HFFc6 (cell line): ENCODE measurements around the gene IL20RB. TPM values are rescaled to one million over a fixed set of nuclear protein-coding genes. Genes with fewer than 3 reads are reported as not detected.
"Not testable (repeated sequence)": the region's sequence is repeated elsewhere in the genome, so short reads cannot be mapped to it uniquely, and the experiment has no call there.

Experiments used
- DNase-seq: peaks from one replicate; pipeline ENCODE4 v3.0.0-alpha.2; 2018
- H3K27ac Mint-ChIP-seq: 2 replicates; pipeline ENCODE4 v1.8.0; 2020; ENCODE audit warnings: mild to moderate bottlenecking, mixed read lengths
- H3K27me3 Mint-ChIP-seq: 2 replicates; pipeline ENCODE4 v1.8.0; 2021; ENCODE audit warnings: mild to moderate bottlenecking, moderate library complexity, mixed read lengths; ENCODE audit not compliant: insufficient read depth
- H3K36me3 Mint-ChIP-seq: 2 replicates; pipeline ENCODE4 v1.8.0; 2021; ENCODE audit warnings: low read depth, mixed read lengths
- H3K4me1 Mint-ChIP-seq: 2 replicates; pipeline ENCODE4 v1.8.0; 2020; ENCODE audit warnings: low read depth, mixed read lengths
- H3K4me3 Mint-ChIP-seq: 2 replicates; pipeline ENCODE4 v1.8.0; 2020; ENCODE audit warnings: mild to moderate bottlenecking, moderate library complexity, mixed read lengths
- H3K9me3 Mint-ChIP-seq: 2 replicates; pipeline ENCODE4 v1.8.0; 2020; ENCODE audit warnings: mild to moderate bottlenecking, mixed read lengths
- total RNA-seq, 6 experiments: library from RNA; stranded (reverse); fragmentation: NEBNext Ultra II Directional; extraction: Animal tissue kit (Norgen Biotek cat#: 25700); gene quantifications; 2 replicates in 1 of 6; 3 replicates in 5 of 6; pipeline ENCODE4 v1.2.3, GENCODE V29; 2021
- TF ChIP-seq, protein P1 (sequence below): fragments of 200-600 bp; sonication (generic); IDR thresholded peaks from 2 replicates; pipeline ENCODE4 v1.5.0; 2021; ENCODE audit warnings: antibody characterized with exemption, mild to moderate bottlenecking

Gene IL20RB
- total RNA-seq, 6 experiments from 2014 or later, result 0.51 to 1.5 (median 0.82) TPM

DNA sequence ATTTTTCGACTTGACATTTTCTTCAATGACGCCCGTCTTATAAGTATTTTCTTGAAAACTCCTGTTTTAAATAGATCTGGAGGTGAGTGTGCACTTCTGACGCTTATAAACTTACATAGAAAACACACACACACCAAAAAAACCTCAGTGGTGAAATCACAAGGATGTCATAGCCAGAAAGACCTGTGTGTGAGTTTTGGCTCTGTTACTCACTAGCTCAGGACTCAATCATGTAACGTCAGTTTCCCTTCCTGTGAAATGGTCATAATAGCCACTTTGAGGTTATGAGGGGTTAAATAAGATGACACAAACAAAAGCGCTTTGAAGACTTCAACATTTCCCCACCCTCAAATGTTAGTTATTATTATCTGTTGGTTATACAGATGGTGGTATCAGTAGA lies 1.8 kb downstream of the IL20RB start:
- no peak overlapping the region for H3K4me3 Mint-ChIP-seq
- H3K36me3 Mint-ChIP-seq, result peaks cover 9% of the 10 kb centered on the region; the same call in 1 of the 2 replicates
- no peaks in the 10 kb centered on the region; the same call in 1 of the 2 replicates for H3K27me3 Mint-ChIP-seq

DNA sequence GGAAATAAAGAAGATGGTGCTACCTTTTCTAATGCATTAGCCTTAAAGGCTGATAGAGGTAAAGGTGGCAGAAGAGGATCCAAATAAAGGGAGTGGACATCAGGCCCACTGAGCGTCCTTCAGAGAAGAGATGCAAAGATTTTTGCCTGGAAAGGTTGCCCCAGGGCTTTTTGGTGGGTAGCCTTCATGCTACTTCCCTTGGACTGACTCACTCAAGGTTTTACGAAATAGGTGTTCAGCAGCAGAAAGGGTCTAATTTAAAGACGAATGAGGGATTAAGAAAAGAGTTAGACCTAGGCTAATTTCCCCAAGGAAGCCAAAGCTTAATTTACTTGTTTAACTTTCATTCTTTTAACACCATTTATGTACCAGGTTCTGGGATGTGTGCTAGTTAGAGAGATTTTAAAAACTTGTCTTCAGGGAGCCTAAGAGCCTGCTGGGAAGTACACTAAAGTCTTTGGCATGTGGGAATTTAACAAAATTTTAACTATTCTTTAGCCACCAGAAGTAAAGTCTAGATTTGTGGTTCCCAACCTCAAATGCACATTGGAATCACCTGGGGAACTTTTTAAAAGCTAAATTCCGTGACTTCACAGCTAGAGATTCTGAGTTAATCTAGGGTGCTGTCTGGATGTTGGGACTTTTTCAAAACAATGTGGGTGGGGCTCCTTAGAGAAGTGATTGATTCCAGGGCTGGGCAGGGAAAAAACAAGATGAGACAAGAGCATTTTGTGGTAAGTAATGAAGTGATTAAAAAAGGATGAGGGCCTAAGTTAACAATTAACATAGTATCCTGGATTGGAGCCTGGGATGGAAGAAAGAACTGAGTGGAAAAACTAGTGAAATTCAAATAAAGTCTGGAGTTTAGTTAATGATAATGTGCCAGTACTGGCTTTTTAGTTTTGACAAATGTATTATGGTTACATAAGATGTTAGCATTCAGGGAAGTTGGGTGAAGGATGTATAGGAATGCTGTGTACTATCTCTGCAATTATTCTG lies 3.4 kb downstream of the IL20RB start:
- Mint-ChIP-seq H3K4me3 (peak overlapping the region; percentile 61), H3K27ac (peak overlapping the region; percentile 77), H3K27me3 (no peaks in the 10 kb centered on the region; the same call in 1 of the 2 replicates), H3K9me3 (no peaks in the 10 kb centered on the region), H3K36me3 (peaks cover 9% of the 10 kb centered on the region; the same call in 1 of the 2 replicates), H3K4me1 (peaks cover 57% of the 10 kb centered on the region)
- DNase-seq, result peak; percentile 81
- TF ChIP-seq, protein P1, sequence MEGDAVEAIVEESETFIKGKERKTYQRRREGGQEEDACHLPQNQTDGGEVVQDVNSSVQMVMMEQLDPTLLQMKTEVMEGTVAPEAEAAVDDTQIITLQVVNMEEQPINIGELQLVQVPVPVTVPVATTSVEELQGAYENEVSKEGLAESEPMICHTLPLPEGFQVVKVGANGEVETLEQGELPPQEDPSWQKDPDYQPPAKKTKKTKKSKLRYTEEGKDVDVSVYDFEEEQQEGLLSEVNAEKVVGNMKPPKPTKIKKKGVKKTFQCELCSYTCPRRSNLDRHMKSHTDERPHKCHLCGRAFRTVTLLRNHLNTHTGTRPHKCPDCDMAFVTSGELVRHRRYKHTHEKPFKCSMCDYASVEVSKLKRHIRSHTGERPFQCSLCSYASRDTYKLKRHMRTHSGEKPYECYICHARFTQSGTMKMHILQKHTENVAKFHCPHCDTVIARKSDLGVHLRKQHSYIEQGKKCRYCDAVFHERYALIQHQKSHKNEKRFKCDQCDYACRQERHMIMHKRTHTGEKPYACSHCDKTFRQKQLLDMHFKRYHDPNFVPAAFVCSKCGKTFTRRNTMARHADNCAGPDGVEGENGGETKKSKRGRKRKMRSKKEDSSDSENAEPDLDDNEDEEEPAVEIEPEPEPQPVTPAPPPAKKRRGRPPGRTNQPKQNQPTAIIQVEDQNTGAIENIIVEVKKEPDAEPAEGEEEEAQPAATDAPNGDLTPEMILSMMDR, result no peak

More for the DNA sequence above, 1.8 kb downstream of the IL20RB start:
- TF ChIP-seq, protein P1, result no peak
- peaks cover 72% of the 10 kb centered on the region for H3K4me1 Mint-ChIP-seq
- H3K27ac Mint-ChIP-seq, result peak overlapping the region; percentile 7; the same call in 1 of the 2 replicates
- H3K9me3 Mint-ChIP-seq, result no peaks in the 10 kb centered on the region
- DNase-seq, result no peak

DNA sequence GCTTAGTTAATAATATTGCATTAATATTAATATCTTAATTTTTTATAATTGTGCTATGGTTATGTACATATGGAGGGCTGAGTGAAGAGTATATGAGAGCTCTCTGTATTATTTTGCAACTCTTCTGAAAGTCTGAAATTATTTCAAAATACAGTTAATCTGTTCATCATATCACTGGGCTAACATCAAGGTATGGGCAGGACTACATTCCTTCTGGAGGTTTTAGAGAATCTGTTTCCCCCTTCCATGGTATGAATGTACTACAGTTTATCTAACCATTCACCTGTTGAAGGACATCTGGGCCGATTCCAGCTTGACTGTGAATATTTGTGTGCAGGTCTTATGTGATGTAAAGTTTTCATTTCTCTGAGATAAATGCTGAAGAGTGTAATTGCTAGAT lies 5.1 kb downstream of the IL20RB start:
- Mint-ChIP-seq H3K27ac (no peak overlapping the region), H3K9me3 (no peaks in the 10 kb centered on the region), H3K27me3 (no peaks in the 10 kb centered on the region), H3K36me3 (peaks cover 9% of the 10 kb centered on the region; the same call in 1 of the 2 replicates), H3K4me1 (peaks cover 39% of the 10 kb centered on the region), H3K4me3 (no peak overlapping the region)
- TF ChIP-seq, protein P1, result no peak
- DNase-seq, result no peak

DNA sequence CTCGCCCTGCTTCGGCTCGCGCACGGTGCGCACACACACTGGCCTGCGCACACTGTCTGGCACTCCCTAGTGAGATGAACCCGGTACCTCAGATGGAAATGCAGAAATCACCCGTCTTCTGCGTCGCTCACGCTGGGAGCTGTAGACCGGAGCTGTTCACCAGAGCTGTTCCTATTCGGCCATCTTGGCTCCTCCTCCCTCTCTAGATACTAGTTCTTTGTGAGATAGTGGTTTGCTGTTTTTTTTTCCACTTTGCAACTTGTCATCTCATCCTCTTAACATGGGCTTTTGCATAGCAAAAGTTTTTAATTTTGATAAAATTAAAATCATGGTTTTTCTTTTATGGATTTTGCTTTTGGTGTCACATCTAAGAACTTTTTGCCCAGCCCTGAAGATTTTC lies 11.8 kb downstream of the IL20RB start:
- not testable (repeated sequence) for DNase-seq, H3K4me1 Mint-ChIP-seq, H3K27me3 Mint-ChIP-seq, H3K4me3 Mint-ChIP-seq, H3K27ac Mint-ChIP-seq, H3K9me3 Mint-ChIP-seq
- peaks cover 11% of the 10 kb centered on the region for H3K36me3 Mint-ChIP-seq

DNA sequence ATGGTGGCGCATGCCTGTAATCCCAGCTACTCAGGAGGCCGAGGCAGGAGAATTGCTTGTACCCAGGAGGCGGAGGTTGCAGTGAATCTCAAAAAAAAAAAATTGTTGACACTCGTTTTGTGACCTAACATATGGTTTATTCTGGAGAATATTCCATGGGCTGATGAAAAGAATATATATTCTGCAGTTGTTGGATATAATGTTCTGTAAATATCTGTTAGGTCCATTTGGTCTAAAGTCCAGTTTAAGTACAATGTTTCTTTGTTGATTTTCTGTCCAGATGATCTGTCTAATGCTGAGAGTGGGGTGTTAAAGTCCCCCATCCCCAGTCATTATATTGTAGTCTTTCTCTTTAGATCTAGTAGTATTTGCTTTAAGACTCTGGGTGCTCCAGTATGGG lies 15.6 kb downstream of the IL20RB start:
- Mint-ChIP-seq H3K4me3 (no peak overlapping the region), H3K27me3 (no peaks in the 10 kb centered on the region), H3K36me3 (peaks cover 18% of the 10 kb centered on the region), H3K9me3 (peaks cover 11% of the 10 kb centered on the region), H3K27ac (no peak overlapping the region), H3K4me1 (no peaks in the 10 kb centered on the region)
- TF ChIP-seq, protein P1, result no peak
- DNase-seq, result no peak

DNA sequence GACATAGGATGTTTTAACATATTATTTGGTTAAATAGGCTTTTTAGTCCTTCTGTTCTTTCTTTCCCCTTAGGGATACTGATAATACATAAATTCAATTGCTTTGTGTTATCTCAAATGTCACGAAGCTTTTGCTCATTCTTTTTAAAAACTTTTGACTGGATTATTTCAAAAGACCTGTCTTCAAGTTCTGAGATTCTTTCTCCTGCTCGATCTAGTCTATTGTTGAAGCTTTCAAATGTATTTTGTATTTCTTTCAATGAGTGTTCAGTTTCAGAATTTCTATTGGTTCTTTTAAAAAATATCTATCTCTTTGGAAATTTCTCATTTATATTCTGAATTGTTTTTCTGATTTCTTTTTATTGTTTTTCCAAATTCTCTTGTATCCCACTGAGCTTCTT lies 16.9 kb downstream of the IL20RB start:
- Mint-ChIP-seq H3K4me1 (peaks cover 6% of the 10 kb centered on the region; the same call in 1 of the 2 replicates), H3K4me3 (no peak overlapping the region), H3K27ac (no peak overlapping the region), H3K27me3 (no peaks in the 10 kb centered on the region), H3K9me3 (peaks cover 11% of the 10 kb centered on the region), H3K36me3 (peaks cover 18% of the 10 kb centered on the region)
- no peak for DNase-seq
- TF ChIP-seq, protein P1, result no peak
